ENCODE data around the gene PIGS. TPM values are rescaled to one million over a fixed set of nuclear protein-coding genes. Genes with fewer than 3 reads are reported as not detected.

PIGS gene
- total RNA-seq, 1 donor from 2014 or later: 63.1 TPM

GRCh38 chr17:28503420-28503819 lies 67.9 kb downstream of the PIGS start:
- Mint-ChIP-seq H3K9me3 (ENCODE audit: unreplicated experiment) (peaks cover 2% of the 10 kb centered on the region), H3K36me3 (ENCODE audit: unreplicated experiment) (no peaks in the 10 kb centered on the region), H3K27ac (ENCODE audit: unreplicated experiment) (no peak overlapping the region), H3K4me3 (ENCODE audit: unreplicated experiment) (no peak overlapping the region), H3K27me3 (ENCODE audit: unreplicated experiment) (peaks cover 3% of the 10 kb centered on the region), H3K4me1 (ENCODE audit: low read depth, unreplicated experiment) (peaks cover 27% of the 10 kb centered on the region)
- TF ChIP-seq CTCF (IDR thresholded peaks at IDR 0.05; ENCODE audit: partially characterized antibody, unreplicated experiment): no peak
- no peak for DNase-seq

Other genes with a start within 250 kb of the PIGS start
- 43.9 TPM for gene IFT20, start 236.1 kb downstream of the PIGS start, total RNA-seq (ENCODE audit: unreplicated experiment)
- 111 TPM for gene TNFAIP1, start 235.8 kb downstream of the PIGS start, total RNA-seq (ENCODE audit: unreplicated experiment)
- gene POLDIP2, start 214.0 kb downstream of the PIGS start, total RNA-seq (ENCODE audit: unreplicated experiment): 73.5 TPM
- gene SEBOX, start 206.3 kb downstream of the PIGS start, total RNA-seq (ENCODE audit: unreplicated experiment): not detected
- 0.25 TPM for gene VTN, start 201.2 kb downstream of the PIGS start, total RNA-seq (ENCODE audit: unreplicated experiment)
- 100 TPM for gene SARM1, start 199.8 kb downstream of the PIGS start, total RNA-seq (ENCODE audit: unreplicated experiment)
- gene SLC46A1, start 165.3 kb downstream of the PIGS start, total RNA-seq (ENCODE audit: unreplicated experiment): 6.3 TPM
- gene SLC13A2, start 97.9 kb downstream of the PIGS start, total RNA-seq (ENCODE audit: unreplicated experiment): not detected
- gene FOXN1, start 65.2 kb downstream of the PIGS start, total RNA-seq (ENCODE audit: unreplicated experiment): not detected
- gene UNC119, start 18.9 kb downstream of the PIGS start, total RNA-seq (ENCODE audit: unreplicated experiment): 57.2 TPM
- gene ALDOC, start 5.4 kb upstream of the PIGS start, total RNA-seq (ENCODE audit: unreplicated experiment): 50.9 TPM
- gene SPAG5, start 27.5 kb upstream of the PIGS start, total RNA-seq (ENCODE audit: unreplicated experiment): 31.5 TPM
- gene RSKR, start 42.7 kb upstream of the PIGS start, total RNA-seq (ENCODE audit: unreplicated experiment): 44.5 TPM
- gene BLTP2, start 73.6 kb upstream of the PIGS start, total RNA-seq (ENCODE audit: unreplicated experiment): 181 TPM
- 54.3 TPM for gene SDF2, start 90.4 kb upstream of the PIGS start, total RNA-seq (ENCODE audit: unreplicated experiment)
- gene SUPT6H, start 90.7 kb upstream of the PIGS start, total RNA-seq (ENCODE audit: unreplicated experiment): 108 TPM
- gene PROCA1, start 140.4 kb upstream of the PIGS start, total RNA-seq (ENCODE audit: unreplicated experiment): 36.5 TPM
- 54.3 TPM for gene RAB34, start 146.3 kb upstream of the PIGS start, total RNA-seq (ENCODE audit: unreplicated experiment)
- 627 TPM for gene RPL23A, start 148.5 kb upstream of the PIGS start, total RNA-seq (ENCODE audit: unreplicated experiment)
- 8.2 TPM for gene TLCD1, start 154.7 kb upstream of the PIGS start, total RNA-seq (ENCODE audit: unreplicated experiment)
- 5.9 TPM for gene NEK8, start 157.3 kb upstream of the PIGS start, total RNA-seq (ENCODE audit: unreplicated experiment)
- 373 TPM for gene TRAF4, start 172.5 kb upstream of the PIGS start, total RNA-seq (ENCODE audit: unreplicated experiment)